ENCODE results near the gene NPW.

The NPW gene

GRCh38 chr16:2035431-2036199 is 16.0 kb downstream of the NPW start:
- no peaks in the 10 kb centered on the region for H3K36me3 ChIP-seq (ENCODE audit: control insufficient read depth, insufficient read depth, low read length)
- H3K9me3 ChIP-seq (ENCODE audit: control insufficient read depth, low read length) = no peaks in the 10 kb centered on the region
- no peak overlapping the region for H3K27ac ChIP-seq (ENCODE audit: insufficient read depth, low read length, poor library complexity, severe bottlenecking)
- H3K27me3 ChIP-seq (replicated peaks; ENCODE audit: control insufficient read depth, insufficient read depth, low read length, poor library complexity, severe bottlenecking) = no peaks in the 10 kb centered on the region
- DNase-seq = no peak
- H3K4me3 ChIP-seq (ENCODE audit: insufficient read depth, low read depth, low read length, poor library complexity, severe bottlenecking) = no peak overlapping the region
- no peaks in the 10 kb centered on the region for H3K4me1 ChIP-seq (ENCODE audit: control insufficient read depth, insufficient read depth, low read length, poor library complexity, severe bottlenecking)

- no peaks in the 10 kb centered on the region for H3K36me3 ChIP-seq (ENCODE audit: control insufficient read depth, insufficient read depth, low read length)
- H3K9me3 ChIP-seq (ENCODE audit: control insufficient read depth, low read length) = no peaks in the 10 kb centered on the region
- no peaks in the 10 kb centered on the region for H3K27me3 ChIP-seq (replicated peaks; ENCODE audit: control insufficient read depth, insufficient read depth, low read length, poor library complexity, severe bottlenecking)
- DNase-seq = no peak
- no peak overlapping the region for H3K27ac ChIP-seq (ENCODE audit: insufficient read depth, low read length, poor library complexity, severe bottlenecking)
- H3K4me3 ChIP-seq (ENCODE audit: insufficient read depth, low read depth, low read length, poor library complexity, severe bottlenecking) = no peak overlapping the region
- no peaks in the 10 kb centered on the region for H3K4me1 ChIP-seq (ENCODE audit: control insufficient read depth, insufficient read depth, low read length, poor library complexity, severe bottlenecking)
Observed at GRCh38 chr16:2036200-2036966, 16.8 kb downstream of the NPW start.

GRCh38 chr16:2037115-2037514 is 17.5 kb downstream of the NPW start:
- Histone ChIP-seq H3K4me1 (ENCODE audit: control insufficient read depth, insufficient read depth, low read length, poor library complexity, severe bottlenecking) (no peaks in the 10 kb centered on the region), H3K36me3 (ENCODE audit: control insufficient read depth, insufficient read depth, low read length) (no peaks in the 10 kb centered on the region), H3K4me3 (ENCODE audit: insufficient read depth, low read depth, low read length, poor library complexity, severe bottlenecking) (no peak overlapping the region), H3K9me3 (ENCODE audit: control insufficient read depth, low read length) (no peaks in the 10 kb centered on the region), H3K27me3 (replicated peaks; ENCODE audit: control insufficient read depth, insufficient read depth, low read length, poor library complexity, severe bottlenecking) (no peaks in the 10 kb centered on the region), H3K27ac (ENCODE audit: insufficient read depth, low read length, poor library complexity, severe bottlenecking) (no peak overlapping the region)
- no peak for DNase-seq

GRCh38 chr16:2037647-2038381 is 18.2 kb downstream of the NPW start:
- no peaks in the 10 kb centered on the region for H3K27me3 ChIP-seq (replicated peaks; ENCODE audit: control insufficient read depth, insufficient read depth, low read length, poor library complexity, severe bottlenecking)
- H3K36me3 ChIP-seq (ENCODE audit: control insufficient read depth, insufficient read depth, low read length) = no peaks in the 10 kb centered on the region
- H3K4me1 ChIP-seq (ENCODE audit: control insufficient read depth, insufficient read depth, low read length, poor library complexity, severe bottlenecking) = no peaks in the 10 kb centered on the region
- DNase-seq = no peak
- no peak overlapping the region for H3K27ac ChIP-seq (ENCODE audit: insufficient read depth, low read length, poor library complexity, severe bottlenecking)
- H3K9me3 ChIP-seq (ENCODE audit: control insufficient read depth, low read length) = no peaks in the 10 kb centered on the region
- no peak overlapping the region for H3K4me3 ChIP-seq (ENCODE audit: insufficient read depth, low read depth, low read length, poor library complexity, severe bottlenecking)

GRCh38 chr16:2038382-2039231 is 19.0 kb downstream of the NPW start:
- Histone ChIP-seq H3K4me3 (ENCODE audit: insufficient read depth, low read depth, low read length, poor library complexity, severe bottlenecking) (no peak overlapping the region), H3K27ac (ENCODE audit: insufficient read depth, low read length, poor library complexity, severe bottlenecking) (no peak overlapping the region), H3K4me1 (ENCODE audit: control insufficient read depth, insufficient read depth, low read length, poor library complexity, severe bottlenecking) (no peaks in the 10 kb centered on the region), H3K9me3 (ENCODE audit: control insufficient read depth, low read length) (no peaks in the 10 kb centered on the region), H3K36me3 (ENCODE audit: control insufficient read depth, insufficient read depth, low read length) (no peaks in the 10 kb centered on the region), H3K27me3 (replicated peaks; ENCODE audit: control insufficient read depth, insufficient read depth, low read length, poor library complexity, severe bottlenecking) (no peaks in the 10 kb centered on the region)
- no peak for DNase-seq

GRCh38 chr16:2039274-2040031 is 19.9 kb downstream of the NPW start:
- Histone ChIP-seq H3K4me1 (ENCODE audit: control insufficient read depth, insufficient read depth, low read length, poor library complexity, severe bottlenecking) (peaks cover 2% of the 10 kb centered on the region), H3K9me3 (ENCODE audit: control insufficient read depth, low read length) (no peaks in the 10 kb centered on the region), H3K36me3 (ENCODE audit: control insufficient read depth, insufficient read depth, low read length) (no peaks in the 10 kb centered on the region), H3K27me3 (replicated peaks; ENCODE audit: control insufficient read depth, insufficient read depth, low read length, poor library complexity, severe bottlenecking) (no peaks in the 10 kb centered on the region), H3K4me3 (ENCODE audit: insufficient read depth, low read depth, low read length, poor library complexity, severe bottlenecking) (no peak overlapping the region), H3K27ac (ENCODE audit: insufficient read depth, low read length, poor library complexity, severe bottlenecking) (no peak overlapping the region)
- no peak for DNase-seq

GRCh38 chr16:2040041-2040786 is 20.6 kb downstream of the NPW start:
- Histone ChIP-seq H3K27ac (ENCODE audit: insufficient read depth, low read length, poor library complexity, severe bottlenecking) (no peak overlapping the region), H3K36me3 (ENCODE audit: control insufficient read depth, insufficient read depth, low read length) (no peaks in the 10 kb centered on the region), H3K9me3 (ENCODE audit: control insufficient read depth, low read length) (no peaks in the 10 kb centered on the region), H3K27me3 (replicated peaks; ENCODE audit: control insufficient read depth, insufficient read depth, low read length, poor library complexity, severe bottlenecking) (no peaks in the 10 kb centered on the region), H3K4me3 (ENCODE audit: insufficient read depth, low read depth, low read length, poor library complexity, severe bottlenecking) (no peak overlapping the region), H3K4me1 (ENCODE audit: control insufficient read depth, insufficient read depth, low read length, poor library complexity, severe bottlenecking) (peaks cover 2% of the 10 kb centered on the region)
- DNase-seq = no peak

- H3K9me3 ChIP-seq (ENCODE audit: control insufficient read depth, low read length) = no peaks in the 10 kb centered on the region
- H3K4me1 ChIP-seq (ENCODE audit: control insufficient read depth, insufficient read depth, low read length, poor library complexity, severe bottlenecking) = peaks cover 2% of the 10 kb centered on the region
- no peaks in the 10 kb centered on the region for H3K36me3 ChIP-seq (ENCODE audit: control insufficient read depth, insufficient read depth, low read length)
- H3K4me3 ChIP-seq (ENCODE audit: insufficient read depth, low read depth, low read length, poor library complexity, severe bottlenecking) = no peak overlapping the region
- H3K27ac ChIP-seq (ENCODE audit: insufficient read depth, low read length, poor library complexity, severe bottlenecking) = no peak overlapping the region
- DNase-seq = no peak
- no peaks in the 10 kb centered on the region for H3K27me3 ChIP-seq (replicated peaks; ENCODE audit: control insufficient read depth, insufficient read depth, low read length, poor library complexity, severe bottlenecking)
Observed at GRCh38 chr16:2040787-2041522, 21.4 kb downstream of the NPW start.

Data from effector memory CD4-positive, alpha-beta T cell (primary cell).